Measurements from ENCODE around the gene ENOX2. TPM values are rescaled to one million over a fixed set of nuclear protein-coding genes. Genes with fewer than 3 reads are reported as not detected.

ENOX2 gene
- total and polyA plus RNA-seq, 8 donors: 1.1 to 6.4 (median 4.7) TPM

DNA sequence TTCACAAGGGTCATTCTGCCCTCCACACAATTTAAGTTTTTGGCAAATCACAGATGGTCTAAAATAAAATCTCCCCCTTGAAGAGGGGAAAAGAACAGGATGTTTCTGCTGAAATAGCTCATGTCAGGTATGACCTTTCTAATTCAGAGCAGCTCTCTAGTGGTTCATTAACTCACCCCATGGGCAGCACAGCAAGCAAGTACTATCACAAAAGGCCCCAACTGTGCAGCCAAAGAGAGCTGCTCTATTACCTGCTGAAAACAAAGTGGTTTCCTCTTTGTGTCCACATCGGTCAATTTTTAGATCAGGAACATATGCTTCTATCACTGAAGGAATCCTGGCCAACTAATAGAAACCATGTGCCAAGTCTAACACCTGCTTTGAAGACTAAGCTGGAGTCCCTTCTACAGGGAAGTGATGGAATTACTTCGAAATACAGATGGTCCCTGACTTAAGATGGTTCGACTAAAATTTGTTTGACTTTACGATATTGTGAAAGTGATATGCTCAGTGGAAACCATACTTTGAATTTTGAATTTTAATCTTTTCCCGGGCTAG lies 164.3 kb downstream of the ENOX2 start:
- no peaks in the 10 kb centered on the region for H3K36me3 ChIP-seq
- 62 to 70% methylated on average over 5 of the region's 5 CpGs for WGBS, 2 donors
- no peak for FAIRE-seq

DNA sequence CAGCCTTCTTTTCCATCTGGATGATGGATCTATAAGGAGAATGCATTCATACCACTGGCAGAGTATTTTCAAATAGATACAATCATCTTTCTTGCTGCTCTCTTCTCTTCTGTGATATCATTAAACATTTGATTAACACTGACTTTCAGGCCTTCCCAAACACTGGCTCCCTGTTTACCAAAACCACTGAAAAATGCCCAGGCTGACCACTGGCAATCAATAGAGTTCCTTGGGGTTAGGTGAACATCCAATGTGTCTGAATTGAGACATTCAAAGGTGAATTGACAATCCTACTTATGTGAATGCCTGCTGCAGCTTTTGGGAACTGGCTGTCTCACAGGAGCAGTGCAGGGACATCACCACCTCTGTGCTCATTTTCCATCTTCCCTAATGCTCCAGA lies 168.3 kb downstream of the ENOX2 start:
- Histone ChIP-seq H3K9me3 (no peaks in the 10 kb centered on the region), H3K27ac (no peak overlapping the region), H3K36me3 (no peaks in the 10 kb centered on the region), H3K4me3 (no peak overlapping the region), H3K4me1 (no peaks in the 10 kb centered on the region), H3K27me3 (no peaks in the 10 kb centered on the region)
- intact Hi-C loops (cut with DNase I): no loop called here
- no peak for ATAC-seq
- no peak for TF ChIP-seq CTCF (IDR thresholded peaks at IDR 0.05)
- DNase-seq: no peak
- FAIRE-seq: no peak

More for the DNA sequence above, 164.3 kb downstream of the ENOX2 start:
- Histone ChIP-seq H3K4me1 (no peaks in the 10 kb centered on the region), H3K9me3 (no peaks in the 10 kb centered on the region), H3K4me3 (no peak overlapping the region), H3K27me3 (no peaks in the 10 kb centered on the region), H3K27ac (no peak overlapping the region)
- DNase-seq (no peak), ATAC-seq (no peak)
- TF ChIP-seq CTCF (IDR thresholded peaks at IDR 0.05): no peak
- intact Hi-C loops (cut with DNase I): no loop called here

- FAIRE-seq: no peak
- ATAC-seq: no peak
- Histone ChIP-seq H3K9me3 (no peaks in the 10 kb centered on the region), H3K4me3 (no peak overlapping the region), H3K4me1 (no peaks in the 10 kb centered on the region), H3K36me3 (no peaks in the 10 kb centered on the region), H3K27ac (no peak overlapping the region), H3K27me3 (no peaks in the 10 kb centered on the region)
- TF ChIP-seq CTCF (IDR thresholded peaks at IDR 0.05): no peak
- intact Hi-C loops (cut with DNase I): no loop called here
- no peak for DNase-seq
Observed at GRCh38 chrX:130728208-130728607, 174.8 kb downstream of the ENOX2 start.

DNA sequence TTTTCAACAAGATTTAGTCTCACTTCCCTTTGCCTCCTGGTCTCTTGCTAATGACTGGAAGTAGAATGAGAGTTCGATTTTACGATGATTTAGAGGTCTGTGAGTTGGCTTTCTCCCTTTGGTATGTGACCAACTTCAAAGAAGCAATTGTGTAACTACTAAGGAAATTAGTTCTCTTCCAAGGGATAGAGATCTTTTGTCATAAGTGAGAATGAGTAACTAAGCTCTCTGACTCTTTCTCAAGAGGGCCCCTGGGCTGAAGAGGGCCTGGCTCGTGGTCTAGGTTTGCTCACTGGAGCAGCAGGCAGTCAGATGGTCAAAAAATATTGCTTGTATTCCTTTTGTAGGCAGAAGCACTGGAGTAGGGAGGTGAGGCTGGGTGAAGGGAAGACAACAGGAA lies 176.3 kb downstream of the ENOX2 start:
- Histone ChIP-seq H3K27ac (no peak overlapping the region), H3K27me3 (no peaks in the 10 kb centered on the region), H3K9me3 (no peaks in the 10 kb centered on the region), H3K4me1 (no peaks in the 10 kb centered on the region), H3K4me3 (no peak overlapping the region), H3K36me3 (no peaks in the 10 kb centered on the region)
- DNase-seq (no peak), ATAC-seq (peak in 1 of 4 donors; percentile 55), FAIRE-seq (no peak)
- 75 to 86% methylated on average over 3 of the region's 3 CpGs for WGBS, 2 donors
- intact Hi-C loops (cut with DNase I): no loop called here
- TF ChIP-seq CTCF (IDR thresholded peaks at IDR 0.05): no peak

GRCh38 chrX:130725519-130725918 lies 177.5 kb downstream of the ENOX2 start:
- Histone ChIP-seq H3K27ac (no peak overlapping the region), H3K9me3 (no peaks in the 10 kb centered on the region), H3K36me3 (no peaks in the 10 kb centered on the region), H3K4me3 (no peak overlapping the region), H3K27me3 (no peaks in the 10 kb centered on the region), H3K4me1 (no peaks in the 10 kb centered on the region)
- intact Hi-C loops (cut with DNase I): no loop called here
- no peak for TF ChIP-seq CTCF (IDR thresholded peaks at IDR 0.05)
- DNase-seq (no peak), ATAC-seq (peak in 3 of 4 donors; percentile 29 to 64 (median 32)), FAIRE-seq (no peak)
- 40 to 49% methylated on average over 1 of the region's 1 CpG for WGBS, 2 donors

Measured in pancreas (tissue), 10 donors.